Adrenal gland (tissue), 5 donors: Measurements from ENCODE around the gene FAXC.

Experiments
- CTCF ChIP-seq, 6 experiments: fragments of 450-650 bp in 4 of 6; fragments of 200-600 bp in 2 of 6; sonication (generic) in 1 of 6; IDR thresholded peaks; 1 replicate in 5 of 6; 2 replicates in 1 of 6; pipeline versions ENCODE4 v1.5.1 to v1.8.0; 2016 to 2021; ENCODE audit warnings: antibody characterized with exemption in 6 of 6, mild to moderate bottlenecking in 2 of 6, moderate library complexity in 1 of 6
- POLR2A ChIP-seq, 2 donors: fragments of 450-650 bp; IDR thresholded peaks; one replicate each; pipeline ENCODE4 v1.6.1; 2017; ENCODE audit warnings: antibody characterized with exemption in 2 of 2, mild to moderate bottlenecking in 2 of 2, moderate library complexity in 1 of 2
- donor health status: DM: no; HTN: no; CAD: no.

- TF ChIP-seq CTCF (IDR thresholded peaks at IDR 0.05) (no peak), POLR2A (IDR thresholded peaks at IDR 0.05) (no peak)
These were observed 24.5 kb downstream of the FAXC start for GRCh38 chr6:99324996-99325395.
